ENCODE measurements around the gene PRKAR2B. TPM values are rescaled to one million over a fixed set of nuclear protein-coding genes. Genes with fewer than 3 reads are reported as not detected.

PRKAR2B gene
- total and polyA plus RNA-seq, 11 donors: 7.0 to 50.6 (median 18.5) TPM

GRCh38 chr7:107100824-107101223 is 56.3 kb downstream of the PRKAR2B start:
- intact Hi-C loops (cut with DNase I): no loop called here

GRCh38 chr7:107103369-107103768 is 58.9 kb downstream of the PRKAR2B start:
- H3K9me3 ChIP-seq: peaks cover 0 to 20% (median 6%) of the 10 kb centered on the region in 12 donors
- ATAC-seq (peak in 1 of 4 donors; percentile 36), DNase-seq (no peak)
- H3K4me3 ChIP-seq: no peak overlapping the region
- TF ChIP-seq CTCF (IDR thresholded peaks at IDR 0.05) (no peak), POLR2A (IDR thresholded peaks at IDR 0.05) (no peak)
- WGBS, 4 donors: 56 to 69% (median 62%) methylated on average over 4 of the region's 4 CpGs
- H3K36me3 ChIP-seq: no peaks in the 10 kb centered on the region
- no peaks in the 10 kb centered on the region for H3K27me3 ChIP-seq
- intact Hi-C loops (cut with DNase I): no loop called here
- H3K27ac ChIP-seq: no peak overlapping the region
- peaks cover 0 to 6% (median 0%) of the 10 kb centered on the region in 12 donors for H3K4me1 ChIP-seq

More at GRCh38 chr7:107100824-107101223, 56.3 kb downstream of the PRKAR2B start:
- Histone ChIP-seq H3K27ac (no peak overlapping the region), H3K36me3 (no peaks in the 10 kb centered on the region), H3K4me1 (peaks cover 0 to 6% (median 0%) of the 10 kb centered on the region in 12 donors), H3K4me3 (no peak overlapping the region), H3K9me3 (peaks cover 0 to 20% (median 6%) of the 10 kb centered on the region in 12 donors), H3K27me3 (no peaks in the 10 kb centered on the region)
- no peak for TF ChIP-seq CTCF (IDR thresholded peaks at IDR 0.05)
- TF ChIP-seq POLR2A (IDR thresholded peaks at IDR 0.05): no peak
- no peak for ATAC-seq
- WGBS, 4 donors: 68 to 80% (median 71%) methylated on average over 1 of the region's 1 CpG
- DNase-seq: no peak

- WGBS, 4 donors: 93 to 96% (median 95%) methylated on average over 4 of the region's 4 CpGs
Measured at GRCh38 chr7:107104801-107105200, 60.3 kb downstream of the PRKAR2B start.

More at GRCh38 chr7:107104801-107105200, 60.3 kb downstream of the PRKAR2B start:
- no peaks in the 10 kb centered on the region for H3K36me3 ChIP-seq
- H3K27ac ChIP-seq: no peak overlapping the region
- intact Hi-C loops (cut with DNase I): no loop called here
- no peak for TF ChIP-seq CTCF (IDR thresholded peaks at IDR 0.05)
- TF ChIP-seq POLR2A (IDR thresholded peaks at IDR 0.05): no peak
- H3K4me1 ChIP-seq: peaks cover 0 to 6% (median 0%) of the 10 kb centered on the region in 12 donors
- H3K4me3 ChIP-seq: no peak overlapping the region
- DNase-seq: no peak
- ATAC-seq: no peak
- H3K27me3 ChIP-seq: no peaks in the 10 kb centered on the region
- peaks cover 0 to 9% (median 0%) of the 10 kb centered on the region in 12 donors for H3K9me3 ChIP-seq

All from heart left ventricle (tissue), 16 donors.